NB4 (cell line): ENCODE data around the gene PHACTR3.

Experiments used
- CTCF ChIP-seq: IDR thresholded peaks from one replicate; pipeline ENCODE4 v1.5.1; 2012; ENCODE audit warnings: low read depth, low read length
- MYC ChIP-seq: IDR thresholded peaks from 2 replicates; pipeline ENCODE4 v1.6.1; 2011; ENCODE audit warnings: low read depth, low read length
- POLR2A ChIP-seq: IDR thresholded peaks from 2 replicates; pipeline ENCODE4 v1.6.1; 2011; ENCODE audit warnings: mild to moderate bottlenecking; ENCODE audit not compliant: insufficient read length; ENCODE audit errors: extremely low read depth

- TF ChIP-seq CTCF (no peak), POLR2A (no peak), MYC (no peak)
Measured at GRCh38 chr20:59729506-59729905, 125.2 kb downstream of the PHACTR3 start.
